ENCODE results near the gene ADAMTS17. TPM values are rescaled to one million over a fixed set of nuclear protein-coding genes. Genes with fewer than 3 reads are reported as not detected.
A peak's percentile ranks its signal among the peaks of the same experiment; 100 is the strongest.

ADAMTS17 gene
- total RNA-seq, 8 experiments from 2014 or later, result 0.33 to 2.1 (median 1.1) TPM

GRCh38 chr15:100056411-100057072 is 285.2 kb downstream of the ADAMTS17 start:
- Histone ChIP-seq H3K4me3 (no peak overlapping the region), H3K4me1 (replicated peaks in 1 of 2) (no peaks in the 10 kb centered on the region), H3K27ac (no peak overlapping the region)
- no peak for ATAC-seq (replicated peaks in 6 of 8)
- 60 to 100% (median 98%) methylated on average over 1 to 6 of the region's 14 CpGs; no CpG with 5 or more reads in 5 of the 10 experiments for WGBS, 10 experiments
- in situ Hi-C loops (cut with MboI; ENCODE audit: low pct_unique_long_range_greater_than_20kb in 2 of 9, low sequenced_read_pairs in 9 of 9, unreplicated experiment in 9 of 9), result no loop called here

- Histone ChIP-seq H3K4me1 (replicated peaks in 1 of 2) (no peaks in the 10 kb centered on the region), H3K4me3 (no peak overlapping the region), H3K27ac (no peak overlapping the region)
- in situ Hi-C loops (cut with MboI; ENCODE audit: low pct_unique_long_range_greater_than_20kb in 2 of 9, low sequenced_read_pairs in 9 of 9, unreplicated experiment in 9 of 9), result no loop called here
- 0 to 100% (median 17%) methylated on average over 1 to 2 of the region's 2 CpGs; no CpG with 5 or more reads in 3 of the 10 experiments for WGBS, 10 experiments
- no peak for ATAC-seq (replicated peaks in 6 of 8)
Observed at GRCh38 chr15:100055821-100056220, 286.0 kb downstream of the ADAMTS17 start.

- in situ Hi-C loops (cut with MboI; ENCODE audit: low pct_unique_long_range_greater_than_20kb in 2 of 9, low sequenced_read_pairs in 9 of 9, unreplicated experiment in 9 of 9), result no loop called here
- H3K27ac ChIP-seq, result no peak overlapping the region
- 0 to 100% (median 35%) methylated on average over 1 to 3 of the region's 7 CpGs; no CpG with 5 or more reads in 5 of the 10 experiments for WGBS, 10 experiments
- no peak for ATAC-seq (replicated peaks in 6 of 8)
- no peaks in the 10 kb centered on the region for H3K4me1 ChIP-seq (replicated peaks in 1 of 2)
- no peak overlapping the region for H3K4me3 ChIP-seq
Observed at GRCh38 chr15:100054539-100054938, 287.2 kb downstream of the ADAMTS17 start.

GRCh38 chr15:100053474-100054121 is 288.2 kb downstream of the ADAMTS17 start:
- WGBS, 10 experiments, result 13 to 86% (median 55%) methylated on average over 1 to 7 of the region's 11 CpGs; no CpG with 5 or more reads in 2 of the 10 experiments
- Histone ChIP-seq H3K4me1 (replicated peaks in 1 of 2) (no peaks in the 10 kb centered on the region), H3K27ac (no peak overlapping the region), H3K4me3 (no peak overlapping the region)
- in situ Hi-C loops (cut with MboI; ENCODE audit: low pct_unique_long_range_greater_than_20kb in 2 of 9, low sequenced_read_pairs in 9 of 9, unreplicated experiment in 9 of 9), result no loop called here
- ATAC-seq (replicated peaks in 6 of 8), result no peak

- 13 to 96% (median 67%) methylated on average over 1 to 16 of the region's 19 CpGs; no CpG with 5 or more reads in 1 of the 10 experiments for WGBS, 10 experiments
- Histone ChIP-seq H3K4me3 (no peak overlapping the region), H3K27ac (no peak overlapping the region), H3K4me1 (replicated peaks in 1 of 2) (no peaks in the 10 kb centered on the region)
- in situ Hi-C loops (cut with MboI; ENCODE audit: low pct_unique_long_range_greater_than_20kb in 2 of 9, low sequenced_read_pairs in 9 of 9, unreplicated experiment in 9 of 9), result no loop called here
- no peak for ATAC-seq (replicated peaks in 6 of 8)
Observed at GRCh38 chr15:100052716-100053473, 288.9 kb downstream of the ADAMTS17 start.

- H3K27ac ChIP-seq, result no peak overlapping the region
- H3K4me3 ChIP-seq, result no peak overlapping the region
- ATAC-seq (replicated peaks in 6 of 8), result no peak
- WGBS, 10 experiments, result 36 to 95% (median 76%) methylated on average over 1 to 14 of the region's 19 CpGs; no CpG with 5 or more reads in 2 of the 10 experiments
- in situ Hi-C loops (cut with MboI; ENCODE audit: low pct_unique_long_range_greater_than_20kb in 2 of 9, low sequenced_read_pairs in 9 of 9, unreplicated experiment in 9 of 9), result no loop called here
- no peaks in the 10 kb centered on the region for H3K4me1 ChIP-seq (replicated peaks in 1 of 2)
Observed at GRCh38 chr15:100050877-100051786, 290.6 kb downstream of the ADAMTS17 start.

GRCh38 chr15:100049936-100050876 is 291.6 kb downstream of the ADAMTS17 start:
- 0 to 100% (median 62%) methylated on average over 1 to 5 of the region's 10 CpGs; no CpG with 5 or more reads in 1 of the 10 experiments for WGBS, 10 experiments
- in situ Hi-C loops (cut with MboI; ENCODE audit: low pct_unique_long_range_greater_than_20kb in 2 of 9, low sequenced_read_pairs in 9 of 9, unreplicated experiment in 9 of 9), result no loop called here
- Histone ChIP-seq H3K4me3 (no peak overlapping the region), H3K4me1 (replicated peaks in 1 of 2) (no peaks in the 10 kb centered on the region), H3K27ac (no peak overlapping the region)
- no peak for ATAC-seq (replicated peaks in 6 of 8)

- H3K27ac ChIP-seq, result no peak overlapping the region
- H3K4me1 ChIP-seq (replicated peaks in 1 of 2), result no peaks in the 10 kb centered on the region
- in situ Hi-C loops (cut with MboI; ENCODE audit: low pct_unique_long_range_greater_than_20kb in 2 of 9, low sequenced_read_pairs in 9 of 9, unreplicated experiment in 9 of 9), result no loop called here
- 77 to 80% methylated on average over 1 to 2 of the region's 2 CpGs; no CpG with 5 or more reads in 8 of the 10 experiments for WGBS, 10 experiments
- H3K4me3 ChIP-seq, result no peak overlapping the region
- ATAC-seq (replicated peaks in 6 of 8), result no peak
Observed at GRCh38 chr15:100049483-100049882, 292.3 kb downstream of the ADAMTS17 start.

- WGBS, 10 experiments, result 20 to 100% (median 81%) methylated on average over 1 to 11 of the region's 11 CpGs; no CpG with 5 or more reads in 1 of the 10 experiments
- in situ Hi-C loops (cut with MboI; ENCODE audit: low pct_unique_long_range_greater_than_20kb in 2 of 9, low sequenced_read_pairs in 9 of 9, unreplicated experiment in 9 of 9), result no loop called here
- H3K4me3 ChIP-seq, result no peak overlapping the region
- no peak overlapping the region for H3K27ac ChIP-seq
- H3K4me1 ChIP-seq (replicated peaks in 1 of 2), result no peaks in the 10 kb centered on the region
- ATAC-seq (replicated peaks in 6 of 8), result no peak
Observed at GRCh38 chr15:100048736-100049135, 293.0 kb downstream of the ADAMTS17 start.

GRCh38 chr15:100043692-100044091 is 298.1 kb downstream of the ADAMTS17 start:
- ATAC-seq (replicated peaks in 6 of 8), result no peak
- Histone ChIP-seq H3K4me1 (replicated peaks in 1 of 2) (no peaks in the 10 kb centered on the region), H3K27ac (no peak overlapping the region), H3K4me3 (no peak overlapping the region)
- in situ Hi-C loops (cut with MboI; ENCODE audit: low pct_unique_long_range_greater_than_20kb in 2 of 9, low sequenced_read_pairs in 9 of 9, unreplicated experiment in 9 of 9), result no loop called here
- 20 to 91% (median 54%) methylated on average over 1 to 6 of the region's 6 CpGs; no CpG with 5 or more reads in 2 of the 10 experiments for WGBS, 10 experiments

- 2 to 90% (median 67%) methylated on average over 1 to 8 of the region's 8 CpGs for WGBS, 10 experiments
- Histone ChIP-seq H3K27ac (no peak overlapping the region), H3K4me1 (replicated peaks in 1 of 2) (no peaks in the 10 kb centered on the region), H3K4me3 (no peak overlapping the region)
- peak in 4 of 8 experiments; percentile 32 to 92 (median 80) for ATAC-seq (replicated peaks in 6 of 8)
- in situ Hi-C loops (cut with MboI; ENCODE audit: low pct_unique_long_range_greater_than_20kb in 2 of 9, low sequenced_read_pairs in 9 of 9, unreplicated experiment in 9 of 9), result no loop called here
Observed at GRCh38 chr15:100043068-100043641, 298.6 kb downstream of the ADAMTS17 start.
